A549 treated with CpdA at 1 μM for 4 hours (cell line): ENCODE results near the gene CLDN18. TPM values are rescaled to one million over a fixed set of nuclear protein-coding genes. Genes with fewer than 3 reads are reported as not detected.

ENCODE experiments used
- total RNA-seq: library from RNA; stranded (reverse); fragments of 200-300 nt; extraction: Qiagen RNA extraction; gene quantifications from 5 replicates; pipeline ENCODE4 v1.2.3, GENCODE V29; 2022; ENCODE audit warnings: low read depth

The CLDN18 gene
- not detected in 5 replicates for total RNA-seq

DNA sequence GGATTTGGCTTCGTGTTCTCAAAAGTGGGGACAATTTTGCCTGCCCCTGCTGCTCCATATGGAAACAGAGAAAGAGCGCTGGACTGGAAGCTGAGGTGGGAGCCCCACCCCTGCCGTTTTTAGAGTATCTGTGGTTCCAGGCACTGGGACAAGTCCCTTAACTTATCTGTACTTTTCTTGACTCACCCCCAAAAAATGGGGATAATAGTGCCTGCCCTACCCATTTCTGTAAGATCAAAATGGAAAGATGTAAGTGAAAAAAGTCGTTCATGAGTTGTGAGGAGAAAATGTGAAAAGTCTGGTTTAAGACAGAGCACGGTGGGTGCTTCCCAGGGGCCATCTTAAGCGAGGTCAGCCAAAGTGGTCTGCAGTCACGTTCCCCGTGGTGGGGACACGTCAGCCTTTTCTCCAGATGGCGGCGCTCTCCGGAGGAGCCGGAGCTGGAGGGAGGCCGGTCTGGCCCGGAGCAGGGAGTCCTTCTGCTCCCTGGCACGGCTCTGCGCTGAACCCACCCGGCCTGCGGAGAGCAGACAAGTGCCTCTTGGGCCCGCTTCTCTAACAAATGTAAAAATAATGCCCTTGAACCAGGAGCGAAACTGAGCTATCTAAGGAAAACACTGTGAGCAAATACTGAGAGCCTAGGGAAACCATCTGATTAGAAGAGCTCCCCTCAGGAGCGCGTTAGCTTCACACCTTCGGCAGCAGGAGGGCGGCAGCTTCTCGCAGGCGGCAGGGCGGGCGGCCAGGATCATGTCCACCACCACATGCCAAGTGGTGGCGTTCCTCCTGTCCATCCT is at the start of gene CLDN18:
TSS of gene CLDN18 (plus strand) at position 690 of the 797 bp plus-strand sequence. CDS start at position 751, 61 bp downstream.

Other genes starting within 250 kb of the CLDN18 start
- gene SOX14, start 245.8 kb upstream of the CLDN18 start, total RNA-seq = not detected in 5 replicates
- 4.6 to 9.4 TPM (median 5.9 TPM) in 5 replicates for gene DZIP1L, start 105.4 kb downstream of the CLDN18 start, total RNA-seq
- not detected in 5 replicates for gene A4GNT, start 122.2 kb downstream of the CLDN18 start, total RNA-seq
- 11.5 to 12.6 TPM (median 11.9 TPM) in 5 replicates for gene DBR1, start 164.8 kb downstream of the CLDN18 start, total RNA-seq
- gene ARMC8, start 177.1 kb downstream of the CLDN18 start, total RNA-seq = 20.5 to 28.2 TPM (median 22.9 TPM) in 5 replicates